ENCODE data around the gene RNF113B. TPM values are rescaled to one million over a fixed set of nuclear protein-coding genes. Genes with fewer than 3 reads are reported as not detected.

RNF113B gene
- total and polyA plus RNA-seq, 2 experiments from 2014 or later = 0.94 TPM; not detected in 1

- no peak for DNase-seq (ENCODE audit: low spot score)
- 92% methylated on average over 5 of the region's 5 CpGs for WGBS (ENCODE audit: low lambda C conversion rate, missing lambda C conversion rate)
Measured at GRCh38 chr13:98212763-98213162, 35.7 kb upstream of the RNF113B start.

DNA sequence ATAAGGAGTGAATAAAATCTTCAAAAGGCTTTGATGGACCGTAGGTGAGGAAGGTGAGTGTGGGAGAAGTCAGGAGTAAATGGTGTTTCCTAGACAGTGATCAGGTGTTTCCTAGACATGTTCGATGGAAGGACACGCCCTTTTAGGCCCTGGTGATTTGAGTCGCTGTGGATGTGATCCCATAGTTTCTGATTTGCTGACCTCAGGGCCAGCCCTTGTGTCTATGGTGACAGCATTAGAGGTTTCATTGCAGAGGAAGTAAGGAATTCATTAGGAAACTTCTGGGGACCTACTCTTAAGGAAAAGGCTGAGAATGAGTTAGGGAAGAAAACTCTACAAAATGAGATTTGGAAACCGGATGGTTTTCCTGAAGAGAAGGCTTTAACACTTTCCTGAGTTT, 31.5 kb upstream of the RNF113B start:
- Histone ChIP-seq H3K9me2 (replicated peaks; ENCODE audit: insufficient read depth) (no peaks in the 10 kb centered on the region), H3K36me3 (replicated peaks; ENCODE audit: insufficient read depth, low read depth) (no peaks in the 10 kb centered on the region), H3K27me3 (no peaks in the 10 kb centered on the region), H3K79me2 (peaks cover 84% of the 10 kb centered on the region), H4K20me1 (ENCODE audit: insufficient read depth, poor library complexity, severe bottlenecking) (peaks cover 2% of the 10 kb centered on the region), H3K27ac (no peak overlapping the region), H3K9me3 (ENCODE audit: low read depth) (peaks cover 5% of the 10 kb centered on the region), H3K4me1 (ENCODE audit: insufficient read depth) (peaks cover 5% of the 10 kb centered on the region), H3K4me2 (no peak overlapping the region), H3K4me3 (no peak overlapping the region), H2AFZ (no peak overlapping the region)
- WGBS (ENCODE audit: low lambda C conversion rate, missing lambda C conversion rate) = 94% methylated on average over 5 of the region's 5 CpGs
- DNase-seq (ENCODE audit: low spot score) = no peak
- TF ChIP-seq EZH2phosphoT487 (IDR thresholded peaks at IDR 0.05; ENCODE audit: low read depth, severe bottlenecking, unreplicated experiment) (no peak), EZH2 (IDR thresholded peaks at IDR 0.05; ENCODE audit: borderline replicate concordance) (no peak)
- TF ChIP-seq, protein P1, sequence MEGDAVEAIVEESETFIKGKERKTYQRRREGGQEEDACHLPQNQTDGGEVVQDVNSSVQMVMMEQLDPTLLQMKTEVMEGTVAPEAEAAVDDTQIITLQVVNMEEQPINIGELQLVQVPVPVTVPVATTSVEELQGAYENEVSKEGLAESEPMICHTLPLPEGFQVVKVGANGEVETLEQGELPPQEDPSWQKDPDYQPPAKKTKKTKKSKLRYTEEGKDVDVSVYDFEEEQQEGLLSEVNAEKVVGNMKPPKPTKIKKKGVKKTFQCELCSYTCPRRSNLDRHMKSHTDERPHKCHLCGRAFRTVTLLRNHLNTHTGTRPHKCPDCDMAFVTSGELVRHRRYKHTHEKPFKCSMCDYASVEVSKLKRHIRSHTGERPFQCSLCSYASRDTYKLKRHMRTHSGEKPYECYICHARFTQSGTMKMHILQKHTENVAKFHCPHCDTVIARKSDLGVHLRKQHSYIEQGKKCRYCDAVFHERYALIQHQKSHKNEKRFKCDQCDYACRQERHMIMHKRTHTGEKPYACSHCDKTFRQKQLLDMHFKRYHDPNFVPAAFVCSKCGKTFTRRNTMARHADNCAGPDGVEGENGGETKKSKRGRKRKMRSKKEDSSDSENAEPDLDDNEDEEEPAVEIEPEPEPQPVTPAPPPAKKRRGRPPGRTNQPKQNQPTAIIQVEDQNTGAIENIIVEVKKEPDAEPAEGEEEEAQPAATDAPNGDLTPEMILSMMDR (IDR thresholded peaks at IDR 0.05; ENCODE audit: poor library complexity) = no peak

More at GRCh38 chr13:98212763-98213162, 35.7 kb upstream of the RNF113B start:
- H4K20me1 ChIP-seq (ENCODE audit: insufficient read depth, poor library complexity, severe bottlenecking) = peaks cover 2% of the 10 kb centered on the region
- no peaks in the 10 kb centered on the region for H3K27me3 ChIP-seq
- no peaks in the 10 kb centered on the region for H3K36me3 ChIP-seq (replicated peaks; ENCODE audit: insufficient read depth, low read depth)
- peaks cover 23% of the 10 kb centered on the region for H3K4me1 ChIP-seq (ENCODE audit: insufficient read depth)
- H3K27ac ChIP-seq = no peak overlapping the region
- H2AFZ ChIP-seq = no peak overlapping the region
- H3K79me2 ChIP-seq = peaks cover 83% of the 10 kb centered on the region
- H3K4me3 ChIP-seq = no peak overlapping the region
- H3K9me2 ChIP-seq (replicated peaks; ENCODE audit: insufficient read depth) = no peaks in the 10 kb centered on the region
- no peak overlapping the region for H3K4me2 ChIP-seq
- H3K9me3 ChIP-seq (ENCODE audit: low read depth) = no peaks in the 10 kb centered on the region
- TF ChIP-seq EZH2 (IDR thresholded peaks at IDR 0.05; ENCODE audit: borderline replicate concordance) (no peak), EZH2phosphoT487 (IDR thresholded peaks at IDR 0.05; ENCODE audit: low read depth, severe bottlenecking, unreplicated experiment) (no peak)
- TF ChIP-seq, protein P1 (IDR thresholded peaks at IDR 0.05; ENCODE audit: poor library complexity) = no peak

GRCh38 chr13:98207416-98207815, 30.3 kb upstream of the RNF113B start:
- no peaks in the 10 kb centered on the region for H3K36me3 ChIP-seq (replicated peaks; ENCODE audit: insufficient read depth, low read depth)
- WGBS (ENCODE audit: low lambda C conversion rate, missing lambda C conversion rate) = 46% methylated on average over 4 of the region's 4 CpGs
- H2AFZ ChIP-seq = no peak overlapping the region
- no peak overlapping the region for H3K4me3 ChIP-seq
- no peak for DNase-seq (ENCODE audit: low spot score)
- H4K20me1 ChIP-seq (ENCODE audit: insufficient read depth, poor library complexity, severe bottlenecking) = no peaks in the 10 kb centered on the region
- H3K9me3 ChIP-seq (ENCODE audit: low read depth) = peaks cover 5% of the 10 kb centered on the region
- H3K79me2 ChIP-seq = peaks cover 86% of the 10 kb centered on the region
- H3K27me3 ChIP-seq = no peaks in the 10 kb centered on the region
- H3K9me2 ChIP-seq (replicated peaks; ENCODE audit: insufficient read depth) = no peaks in the 10 kb centered on the region
- H3K4me1 ChIP-seq (ENCODE audit: insufficient read depth) = peaks cover 5% of the 10 kb centered on the region
- peak overlapping the region; percentile 59 for H3K27ac ChIP-seq
- TF ChIP-seq EZH2 (IDR thresholded peaks at IDR 0.05; ENCODE audit: borderline replicate concordance) = no peak
- TF ChIP-seq, protein P1 (IDR thresholded peaks at IDR 0.05; ENCODE audit: poor library complexity) = no peak
- TF ChIP-seq EZH2phosphoT487 (IDR thresholded peaks at IDR 0.05; ENCODE audit: low read depth, severe bottlenecking, unreplicated experiment) = no peak
- peak overlapping the region; percentile 31 for H3K4me2 ChIP-seq
